ENCODE results near the gene YEATS4.

DNA sequence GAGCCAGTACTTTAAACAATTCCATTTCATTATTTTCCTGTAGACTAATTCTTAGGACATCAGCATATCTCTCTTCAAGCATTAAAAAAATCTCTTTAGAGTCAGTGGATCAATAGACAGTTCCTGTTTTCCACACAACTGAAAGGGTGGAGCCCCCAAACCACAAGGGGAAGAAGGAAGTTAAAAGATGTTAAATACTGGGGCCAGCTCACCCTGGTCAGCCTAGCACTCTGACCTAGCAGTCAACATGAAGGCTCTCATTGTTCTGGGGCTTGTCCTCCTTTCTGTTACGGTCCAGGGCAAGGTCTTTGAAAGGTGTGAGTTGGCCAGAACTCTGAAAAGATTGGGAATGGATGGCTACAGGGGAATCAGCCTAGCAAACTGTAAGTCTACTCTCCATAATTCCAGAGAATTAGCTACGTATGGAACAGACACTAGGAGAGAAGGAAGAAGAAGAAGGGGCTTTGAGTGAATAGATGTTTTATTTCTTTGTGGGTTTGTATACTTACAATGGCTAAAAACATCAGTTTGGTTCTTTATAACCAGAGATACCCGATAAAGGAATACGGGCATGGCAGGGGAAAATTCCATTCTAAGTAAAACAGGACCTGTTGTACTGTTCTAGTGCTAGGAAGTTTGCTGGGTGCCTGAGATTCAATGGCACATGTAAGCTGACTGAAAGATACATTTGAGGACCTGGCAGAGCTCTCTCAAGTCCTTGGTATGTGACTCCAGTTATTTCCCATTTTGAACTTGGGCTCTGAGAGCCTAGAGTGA is 11.2 kb upstream of the YEATS4 start, which contains the start of gene LYZ:
- TF ChIP-seq, protein P1, sequence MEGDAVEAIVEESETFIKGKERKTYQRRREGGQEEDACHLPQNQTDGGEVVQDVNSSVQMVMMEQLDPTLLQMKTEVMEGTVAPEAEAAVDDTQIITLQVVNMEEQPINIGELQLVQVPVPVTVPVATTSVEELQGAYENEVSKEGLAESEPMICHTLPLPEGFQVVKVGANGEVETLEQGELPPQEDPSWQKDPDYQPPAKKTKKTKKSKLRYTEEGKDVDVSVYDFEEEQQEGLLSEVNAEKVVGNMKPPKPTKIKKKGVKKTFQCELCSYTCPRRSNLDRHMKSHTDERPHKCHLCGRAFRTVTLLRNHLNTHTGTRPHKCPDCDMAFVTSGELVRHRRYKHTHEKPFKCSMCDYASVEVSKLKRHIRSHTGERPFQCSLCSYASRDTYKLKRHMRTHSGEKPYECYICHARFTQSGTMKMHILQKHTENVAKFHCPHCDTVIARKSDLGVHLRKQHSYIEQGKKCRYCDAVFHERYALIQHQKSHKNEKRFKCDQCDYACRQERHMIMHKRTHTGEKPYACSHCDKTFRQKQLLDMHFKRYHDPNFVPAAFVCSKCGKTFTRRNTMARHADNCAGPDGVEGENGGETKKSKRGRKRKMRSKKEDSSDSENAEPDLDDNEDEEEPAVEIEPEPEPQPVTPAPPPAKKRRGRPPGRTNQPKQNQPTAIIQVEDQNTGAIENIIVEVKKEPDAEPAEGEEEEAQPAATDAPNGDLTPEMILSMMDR (IDR thresholded peaks at IDR 0.05; ENCODE audit: insufficient read depth, low read length) = no peak
- TF ChIP-seq, protein P2, sequence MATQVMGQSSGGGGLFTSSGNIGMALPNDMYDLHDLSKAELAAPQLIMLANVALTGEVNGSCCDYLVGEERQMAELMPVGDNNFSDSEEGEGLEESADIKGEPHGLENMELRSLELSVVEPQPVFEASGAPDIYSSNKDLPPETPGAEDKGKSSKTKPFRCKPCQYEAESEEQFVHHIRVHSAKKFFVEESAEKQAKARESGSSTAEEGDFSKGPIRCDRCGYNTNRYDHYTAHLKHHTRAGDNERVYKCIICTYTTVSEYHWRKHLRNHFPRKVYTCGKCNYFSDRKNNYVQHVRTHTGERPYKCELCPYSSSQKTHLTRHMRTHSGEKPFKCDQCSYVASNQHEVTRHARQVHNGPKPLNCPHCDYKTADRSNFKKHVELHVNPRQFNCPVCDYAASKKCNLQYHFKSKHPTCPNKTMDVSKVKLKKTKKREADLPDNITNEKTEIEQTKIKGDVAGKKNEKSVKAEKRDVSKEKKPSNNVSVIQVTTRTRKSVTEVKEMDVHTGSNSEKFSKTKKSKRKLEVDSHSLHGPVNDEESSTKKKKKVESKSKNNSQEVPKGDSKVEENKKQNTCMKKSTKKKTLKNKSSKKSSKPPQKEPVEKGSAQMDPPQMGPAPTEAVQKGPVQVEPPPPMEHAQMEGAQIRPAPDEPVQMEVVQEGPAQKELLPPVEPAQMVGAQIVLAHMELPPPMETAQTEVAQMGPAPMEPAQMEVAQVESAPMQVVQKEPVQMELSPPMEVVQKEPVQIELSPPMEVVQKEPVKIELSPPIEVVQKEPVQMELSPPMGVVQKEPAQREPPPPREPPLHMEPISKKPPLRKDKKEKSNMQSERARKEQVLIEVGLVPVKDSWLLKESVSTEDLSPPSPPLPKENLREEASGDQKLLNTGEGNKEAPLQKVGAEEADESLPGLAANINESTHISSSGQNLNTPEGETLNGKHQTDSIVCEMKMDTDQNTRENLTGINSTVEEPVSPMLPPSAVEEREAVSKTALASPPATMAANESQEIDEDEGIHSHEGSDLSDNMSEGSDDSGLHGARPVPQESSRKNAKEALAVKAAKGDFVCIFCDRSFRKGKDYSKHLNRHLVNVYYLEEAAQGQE (IDR thresholded peaks at IDR 0.05; ENCODE audit: insufficient replicate concordance, low read depth) = no peak
- TF ChIP-seq SPI1 (IDR thresholded peaks at IDR 0.05; ENCODE audit: borderline replicate concordance, low read depth) (peak; percentile 92), POLR2AphosphoS5 (IDR thresholded peaks at IDR 0.05; ENCODE audit: low read depth) (peak; percentile 81; the same call in 1 of the 2 replicates)
